ENCODE measurements around the gene PCDHGA12. TPM values are rescaled to one million over a fixed set of nuclear protein-coding genes. Genes with fewer than 3 reads are reported as not detected.

The PCDHGA12 gene
- total and polyA plus RNA-seq, 2 donors (not counting 1 experiment from before 2014, with no cell fraction given) = 0.27 to 2.8 TPM

DNA sequence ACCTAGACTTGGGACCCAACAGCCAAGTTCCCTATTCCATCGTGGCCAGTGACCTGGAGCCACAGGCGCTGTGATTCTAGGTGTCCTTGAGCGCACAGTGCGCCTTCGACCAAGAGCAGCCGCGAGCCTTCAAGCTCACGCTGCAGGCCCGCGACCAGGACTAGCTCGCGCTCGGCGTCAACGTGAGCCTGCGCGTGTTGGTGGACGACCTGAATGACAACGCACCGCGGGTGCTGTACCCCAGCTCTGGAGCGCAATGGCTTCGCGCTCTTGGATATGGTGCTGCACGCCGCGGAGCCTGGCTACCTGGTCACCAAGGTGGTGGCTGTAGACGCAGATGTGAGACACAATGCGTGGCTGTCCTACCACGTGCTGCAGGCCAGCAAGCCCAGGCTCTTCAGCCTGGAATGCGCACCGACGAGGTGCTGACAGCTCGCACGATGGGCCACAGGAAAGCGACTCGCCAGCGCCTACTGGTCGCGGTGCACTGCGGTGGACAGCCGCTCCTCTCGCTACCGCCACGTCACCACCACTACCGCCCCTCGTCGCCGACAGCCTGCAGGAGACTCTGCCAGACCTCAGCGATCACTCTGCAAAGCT is 11.4 kb downstream of the PCDHGA12 start:
- Histone ChIP-seq H2AFZ (ENCODE audit: insufficient read depth, low read depth, low read length, poor library complexity, severe bottlenecking) (no peak overlapping the region), H3K4me3 (ENCODE audit: control extremely low read depth in 1 of 5, extremely low read depth in 1 of 5, insufficient read depth in 1 of 5, low read depth in 2 of 5, low read length in 4 of 5) (no peak overlapping the region), H3K36me3 (replicated peaks in 1 of 2; ENCODE audit: control extremely low read depth in 1 of 2, control insufficient read depth in 1 of 2, extremely low read depth in 1 of 2, insufficient read depth in 2 of 2, low read length in 1 of 2) (no peaks in the 10 kb centered on the region), H4K20me1 (ENCODE audit: control insufficient read depth, insufficient read depth, low read length, poor library complexity, severe bottlenecking) (no peaks in the 10 kb centered on the region), H3K79me2 (ENCODE audit: control insufficient read depth, insufficient read depth, low read length) (no peaks in the 10 kb centered on the region), H3K27ac (ENCODE audit: low read length in 2 of 2) (no peak overlapping the region), H3K9ac (ENCODE audit: low read length) (no peak overlapping the region), H3K9me3 (ENCODE audit: control extremely low read depth in 1 of 3, control insufficient read depth in 2 of 3, insufficient read depth in 1 of 3, low read length in 2 of 3) (peaks cover 0 to 14% (median 0%) of the 10 kb centered on the region in 3 donors), H3K4me2 (replicated peaks; ENCODE audit: low read depth, low read length, poor library complexity, severe bottlenecking) (no peak overlapping the region), H3K27me3 (replicated peaks in 1 of 4; ENCODE audit: control extremely low read depth in 1 of 4, control insufficient read depth in 3 of 4, insufficient read depth in 4 of 4, low read length in 3 of 4) (peaks cover 0 to 6% (median 0%) of the 10 kb centered on the region in 4 experiments), H3K4me1 (ENCODE audit: control insufficient read depth in 2 of 2, insufficient read depth in 2 of 2, low read length in 2 of 2) (no peaks in the 10 kb centered on the region)
- ChIA-PET CTCF (no interaction called here), POLR2A (no interaction called here)
- Mint-ChIP-seq H3K4me1 (peaks cover 3% of the 10 kb centered on the region), H3K9me3 (ENCODE audit: insufficient read depth) (peaks cover 3% of the 10 kb centered on the region), H3K4me3 (no peak overlapping the region), H3K27ac (no peak overlapping the region), H3K27me3 (peaks cover 3% of the 10 kb centered on the region)
- TF ChIP-seq, protein P1, sequence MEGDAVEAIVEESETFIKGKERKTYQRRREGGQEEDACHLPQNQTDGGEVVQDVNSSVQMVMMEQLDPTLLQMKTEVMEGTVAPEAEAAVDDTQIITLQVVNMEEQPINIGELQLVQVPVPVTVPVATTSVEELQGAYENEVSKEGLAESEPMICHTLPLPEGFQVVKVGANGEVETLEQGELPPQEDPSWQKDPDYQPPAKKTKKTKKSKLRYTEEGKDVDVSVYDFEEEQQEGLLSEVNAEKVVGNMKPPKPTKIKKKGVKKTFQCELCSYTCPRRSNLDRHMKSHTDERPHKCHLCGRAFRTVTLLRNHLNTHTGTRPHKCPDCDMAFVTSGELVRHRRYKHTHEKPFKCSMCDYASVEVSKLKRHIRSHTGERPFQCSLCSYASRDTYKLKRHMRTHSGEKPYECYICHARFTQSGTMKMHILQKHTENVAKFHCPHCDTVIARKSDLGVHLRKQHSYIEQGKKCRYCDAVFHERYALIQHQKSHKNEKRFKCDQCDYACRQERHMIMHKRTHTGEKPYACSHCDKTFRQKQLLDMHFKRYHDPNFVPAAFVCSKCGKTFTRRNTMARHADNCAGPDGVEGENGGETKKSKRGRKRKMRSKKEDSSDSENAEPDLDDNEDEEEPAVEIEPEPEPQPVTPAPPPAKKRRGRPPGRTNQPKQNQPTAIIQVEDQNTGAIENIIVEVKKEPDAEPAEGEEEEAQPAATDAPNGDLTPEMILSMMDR (IDR thresholded peaks at IDR 0.05) = no peak
- TF ChIP-seq EZH2 (IDR thresholded peaks at IDR 0.05; ENCODE audit: borderline replicate concordance, insufficient read depth, low read depth, low read length, poor library complexity, severe bottlenecking) = no peak
- intact Hi-C loops (cut with micrococcal nuclease) = no loop called here
- ATAC-seq (ENCODE audit: low read depth) = no peak
- WGBS (ENCODE audit: insufficient coverage) = 75% methylated on average over 50 of the region's 50 CpGs
- no peak for DNase-seq

DNA sequence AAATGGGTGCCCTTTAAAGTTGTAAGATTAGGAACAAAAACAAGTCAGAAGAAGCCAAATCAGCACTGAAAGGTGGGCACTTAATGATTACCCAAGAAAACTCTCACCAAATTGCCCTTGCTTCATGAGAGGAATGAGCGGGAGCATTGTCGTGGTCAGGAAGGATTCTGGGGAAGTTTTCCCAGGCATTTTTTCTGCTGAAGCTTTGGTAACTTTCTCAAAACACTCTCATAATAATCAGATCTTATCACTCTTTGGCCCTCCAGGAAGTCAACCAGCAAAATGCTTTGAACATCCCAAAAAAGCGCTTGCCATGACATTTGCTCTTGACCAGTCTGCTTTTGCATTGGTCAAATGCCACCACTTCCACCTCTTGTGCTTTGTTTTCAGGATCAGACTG is 35.0 kb downstream of the PCDHGA12 start:
- ATAC-seq (ENCODE audit: low read depth) = no peak
- no peaks in the 10 kb centered on the region for H3K79me2 ChIP-seq (ENCODE audit: control insufficient read depth, insufficient read depth, low read length)
- no peaks in the 10 kb centered on the region for H3K4me1 ChIP-seq (ENCODE audit: control insufficient read depth in 2 of 2, insufficient read depth in 2 of 2, low read length in 2 of 2)
- H3K4me1 Mint-ChIP-seq = no peaks in the 10 kb centered on the region
- intact Hi-C loops (cut with micrococcal nuclease) = no loop called here
- WGBS (ENCODE audit: insufficient coverage) = 100% methylated on average over 1 of the region's 3 CpGs
- H3K9ac ChIP-seq (ENCODE audit: low read length) = no peak overlapping the region
- no peak overlapping the region for H2AFZ ChIP-seq (ENCODE audit: insufficient read depth, low read depth, low read length, poor library complexity, severe bottlenecking)
- ChIA-PET POLR2A (interaction anchor here (0.7 kb wide), 1 partner anchor 69 kb away, joined by 4 read pairs; no protein-coding TSS in a partner anchor), CTCF (interaction anchor here (1.3 to 1.7 kb wide), 3 partner anchors 11 to 59 kb away, joined by 3 to 7 read pairs (median 3); partner anchors contain the start of gene PCDHGC3)
- H3K4me2 ChIP-seq (replicated peaks; ENCODE audit: low read depth, low read length, poor library complexity, severe bottlenecking) = no peak overlapping the region
- H4K20me1 ChIP-seq (ENCODE audit: control insufficient read depth, insufficient read depth, low read length, poor library complexity, severe bottlenecking) = no peaks in the 10 kb centered on the region
- no peak overlapping the region for H3K27ac ChIP-seq (ENCODE audit: low read length in 2 of 2)
- peaks cover 0 to 2% (median 0%) of the 10 kb centered on the region in 4 experiments for H3K27me3 ChIP-seq (replicated peaks in 1 of 4; ENCODE audit: control extremely low read depth in 1 of 4, control insufficient read depth in 3 of 4, insufficient read depth in 4 of 4, low read length in 3 of 4)
- no peaks in the 10 kb centered on the region for H3K9me3 ChIP-seq (ENCODE audit: control extremely low read depth in 1 of 3, control insufficient read depth in 2 of 3, insufficient read depth in 1 of 3, low read length in 2 of 3)
- H3K36me3 ChIP-seq (replicated peaks in 1 of 2; ENCODE audit: control extremely low read depth in 1 of 2, control insufficient read depth in 1 of 2, extremely low read depth in 1 of 2, insufficient read depth in 2 of 2, low read length in 1 of 2) = no peaks in the 10 kb centered on the region
- peaks cover 12% of the 10 kb centered on the region for H3K27me3 Mint-ChIP-seq
- H3K4me3 Mint-ChIP-seq = no peak overlapping the region
- DNase-seq = no peak
- no peak overlapping the region for H3K27ac Mint-ChIP-seq
- H3K9me3 Mint-ChIP-seq (ENCODE audit: insufficient read depth) = peaks cover 7% of the 10 kb centered on the region
- TF ChIP-seq, protein P1 (IDR thresholded peaks at IDR 0.05) = no peak
- no peak for TF ChIP-seq EZH2 (IDR thresholded peaks at IDR 0.05; ENCODE audit: borderline replicate concordance, insufficient read depth, low read depth, low read length, poor library complexity, severe bottlenecking)
- no peak overlapping the region for H3K4me3 ChIP-seq (ENCODE audit: control extremely low read depth in 1 of 5, extremely low read depth in 1 of 5, insufficient read depth in 1 of 5, low read depth in 2 of 5, low read length in 4 of 5)

Measured in B cell (primary cell).